Inflammatory macrophage treated with lipopolysaccharide for 4 hours (primary cell): Measurements from ENCODE around the gene TUBA4A.
A peak's percentile ranks its signal among the peaks of the same experiment; 100 is the strongest.
"Not testable (repeated sequence)": the region's sequence is repeated elsewhere in the genome, so short reads cannot be mapped to it uniquely, and the experiment has no call there.

Experiments used
- DNase-seq: peaks from one replicate; pipeline ENCODE4 v3.0.0-alpha.2; 2020

Gene TUBA4A

GRCh38 chr2:219253753-219254589 is at the start of gene TUBA4A:
Gene TUBA4A (minus strand): TSS chr2:219253918. CDS start chr2:219253858, 60 bp downstream.
- DNase-seq = peak; percentile 84

GRCh38 chr2:219302412-219302968 is 48.8 kb upstream of the TUBA4A start:
- no peak for DNase-seq

- DNase-seq = no peak
These were observed 46.3 kb upstream of the TUBA4A start for GRCh38 chr2:219300022-219300421.

- DNase-seq = no peak
These were observed 45.6 kb upstream of the TUBA4A start for GRCh38 chr2:219299372-219299760.

GRCh38 chr2:219298759-219299371 is 45.1 kb upstream of the TUBA4A start:
- DNase-seq = peak; percentile 76

- no peak for DNase-seq
These were observed 44.2 kb upstream of the TUBA4A start for GRCh38 chr2:219297766-219298456.

GRCh38 chr2:219296631-219297391 is 43.1 kb upstream of the TUBA4A start:
- no peak for DNase-seq

- DNase-seq = no peak
These were observed 42.4 kb upstream of the TUBA4A start for GRCh38 chr2:219296142-219296541.

- DNase-seq = peak; percentile 74
These were observed 40.9 kb upstream of the TUBA4A start for GRCh38 chr2:219294356-219295351.

GRCh38 chr2:219293736-219294231 is 40.1 kb upstream of the TUBA4A start:
- DNase-seq = no peak

- DNase-seq = no peak
These were observed 38.9 kb upstream of the TUBA4A start for GRCh38 chr2:219292616-219293015.

GRCh38 chr2:219291910-219292490 is 38.3 kb upstream of the TUBA4A start:
- DNase-seq = no peak

- DNase-seq = no peak
These were observed 37.7 kb upstream of the TUBA4A start for GRCh38 chr2:219291394-219291793.

- DNase-seq = no peak
These were observed 36.9 kb upstream of the TUBA4A start for GRCh38 chr2:219290381-219291171.

GRCh38 chr2:219289537-219290361 is 36.0 kb upstream of the TUBA4A start:
- no peak for DNase-seq

GRCh38 chr2:219289195-219289536 is 35.4 kb upstream of the TUBA4A start:
- DNase-seq = no peak

- no peak for DNase-seq
These were observed 34.0 kb upstream of the TUBA4A start for GRCh38 chr2:219287580-219288265.

GRCh38 chr2:219287116-219287440 is 33.4 kb upstream of the TUBA4A start:
- not testable (repeated sequence) for DNase-seq
